Mesenchymal stem cell (in vitro differentiated cells and primary cell): ENCODE results near the gene FGFRL1.
A peak's percentile ranks its signal among the peaks of the same experiment; 100 is the strongest.

Experiments used
- DNase-seq: peaks from one replicate; pipeline ENCODE4 v3.0.0-alpha.2; 2013
- H2AFZ ChIP-seq: one replicate; pipeline ENCODE4 v1.6.1; 2013; ENCODE audit warnings: low read depth, mild to moderate bottlenecking, control low read depth, inconsistent platforms, low read length, moderate library complexity
- H2AK5ac ChIP-seq: 2 replicates; pipeline ENCODE4 v1.6.1; 2013; ENCODE audit warnings: low read length, moderate library complexity, mild to moderate bottlenecking, inconsistent platforms; ENCODE audit not compliant: severe bottlenecking
- H2BK120ac ChIP-seq: one replicate; pipeline ENCODE4 v1.6.1; 2013; ENCODE audit warnings: low read depth, mild to moderate bottlenecking, inconsistent platforms, low read length, moderate library complexity
- H2BK12ac ChIP-seq, 2 experiments: one replicate each; pipeline ENCODE4 v1.6.1; 2013; ENCODE audit warnings: inconsistent platforms in 2 of 2, low read length in 2 of 2, mild to moderate bottlenecking in 2 of 2, moderate library complexity in 2 of 2, control low read depth in 1 of 2
- H2BK15ac ChIP-seq: one replicate; pipeline ENCODE4 v1.6.1; 2013; ENCODE audit warnings: mild to moderate bottlenecking, low read depth, inconsistent platforms; ENCODE audit not compliant: poor library complexity, severe bottlenecking
- H2BK5ac ChIP-seq: 2 replicates; pipeline ENCODE4 v1.6.1; 2013; ENCODE audit warnings: low read depth, mild to moderate bottlenecking, low read length, control low read depth, inconsistent platforms; ENCODE audit not compliant: poor library complexity, severe bottlenecking
- H3K14ac ChIP-seq, 2 experiments: one replicate each; pipeline ENCODE4 v1.6.1; 2013; ENCODE audit warnings: inconsistent platforms in 2 of 2, low read length in 2 of 2, control low read depth in 1 of 2, mild to moderate bottlenecking in 1 of 2, moderate library complexity in 1 of 2
- H3K18ac ChIP-seq, 2 experiments: one replicate each; pipeline ENCODE4 v1.6.1; 2013; ENCODE audit warnings: inconsistent platforms in 2 of 2, low read length in 2 of 2, control low read depth in 1 of 2, low read depth in 1 of 2, mild to moderate bottlenecking in 1 of 2
- H3K23ac ChIP-seq, 2 experiments: one replicate each; pipeline ENCODE4 v1.6.1; 2013; ENCODE audit warnings: inconsistent platforms in 2 of 2, low read length in 2 of 2, mild to moderate bottlenecking in 2 of 2, moderate library complexity in 2 of 2, control low read depth in 1 of 2
- H3K27ac ChIP-seq: 2 replicates; pipeline ENCODE4 v1.5.1; 2013; ENCODE audit warnings: mild to moderate bottlenecking, moderate library complexity, low read length, control low read depth, inconsistent platforms; ENCODE audit not compliant: poor library complexity, severe bottlenecking
- H3K27me3 ChIP-seq, 2 experiments: 2 replicates each; pipeline versions ENCODE4 v1.6.1 to v1.7.0; 2013; ENCODE audit warnings: low read length in 2 of 2, mild to moderate bottlenecking in 2 of 2, moderate library complexity in 2 of 2, control low read depth in 1 of 2, inconsistent platforms in 1 of 2; ENCODE audit not compliant: control insufficient read depth in 1 of 2, insufficient read depth in 1 of 2
- H3K36me3 ChIP-seq, 2 experiments: 2 replicates each; pipeline versions ENCODE4 v1.6.1 to v1.7.0; 2013; ENCODE audit warnings: low read length in 2 of 2, control low read depth in 1 of 2, inconsistent platforms in 1 of 2, low read depth in 1 of 2, mild to moderate bottlenecking in 1 of 2; ENCODE audit not compliant: insufficient read depth in 2 of 2, control insufficient read depth in 1 of 2
- H3K4ac ChIP-seq, 2 experiments: one replicate each; pipeline ENCODE4 v1.6.1; 2013; ENCODE audit warnings: inconsistent platforms in 2 of 2, low read length in 2 of 2, mild to moderate bottlenecking in 2 of 2, moderate library complexity in 2 of 2, control low read depth in 1 of 2, low read depth in 1 of 2
- H3K4me1 ChIP-seq: 2 replicates; pipeline ENCODE4 v1.6.1; 2013; ENCODE audit warnings: low read depth, low read length, control low read depth; ENCODE audit not compliant: control insufficient read depth, insufficient read depth
- H3K4me2 ChIP-seq: 2 replicates; pipeline ENCODE4 v1.6.1; 2013; ENCODE audit warnings: low read length, mild to moderate bottlenecking, inconsistent platforms; ENCODE audit not compliant: poor library complexity, severe bottlenecking
- H3K4me3 ChIP-seq, 2 experiments: 2 replicates each; pipeline versions ENCODE4 v1.5.1 to v1.7.0; 2013; ENCODE audit warnings: low read length in 2 of 2, mild to moderate bottlenecking in 2 of 2, control low read depth in 1 of 2, low read depth in 1 of 2; ENCODE audit not compliant: insufficient read depth in 1 of 2
- H3K79me1 ChIP-seq: replicated peaks from 2 replicates; pipeline ENCODE4 v1.6.1; 2013; ENCODE audit warnings: mild to moderate bottlenecking, control low read depth, low read length, inconsistent platforms; ENCODE audit not compliant: poor library complexity, severe bottlenecking
- H3K9ac ChIP-seq: 2 replicates; pipeline ENCODE4 v1.7.0; 2013; ENCODE audit warnings: mild to moderate bottlenecking, low read length, moderate library complexity
- H3K9me3 ChIP-seq: 2 replicates; pipeline ENCODE4 v1.7.0; 2013; ENCODE audit warnings: mild to moderate bottlenecking, low read length; ENCODE audit not compliant: control insufficient read depth
- H4K8ac ChIP-seq: one replicate; pipeline ENCODE4 v1.6.1; 2013; ENCODE audit warnings: inconsistent platforms, mild to moderate bottlenecking, low read length, moderate library complexity
- H4K91ac ChIP-seq: one replicate; pipeline ENCODE4 v1.6.1; 2013; ENCODE audit warnings: mild to moderate bottlenecking, low read length, inconsistent platforms
- WGBS: methylation state at CpG from one replicate; pipeline ENCODE4 v1.1.7; 2013; ENCODE audit warnings: mixed read lengths; 5-methylcytosine and 5-hydroxymethylcytosine counted together

Gene FGFRL1

GRCh38 chr4:1049591-1049905 lies 38.1 kb downstream of the FGFRL1 start:
- Histone ChIP-seq H3K4me2 (no peak overlapping the region), H3K9me3 (no peaks in the 10 kb centered on the region), H3K18ac (no peak overlapping the region), H2BK12ac (peak overlapping the region in 1 of 2 experiments; percentile 35), H2BK15ac (no peak overlapping the region), H2AK5ac (no peak overlapping the region), H3K14ac (no peak overlapping the region), H3K36me3 (no peaks in the 10 kb centered on the region), H4K91ac (no peak overlapping the region), H2BK120ac (no peak overlapping the region), H3K79me1 (no peaks in the 10 kb centered on the region), H2BK5ac (no peak overlapping the region), H3K23ac (no peak overlapping the region), H3K4me3 (no peak overlapping the region), H3K27me3 (peaks cover 12 to 16% of the 10 kb centered on the region in 2 experiments), H3K4ac (no peak overlapping the region), H3K4me1 (peaks cover 35% of the 10 kb centered on the region), H4K8ac (no peak overlapping the region), H3K27ac (no peak overlapping the region), H3K9ac (no peak overlapping the region), H2AFZ (no peak overlapping the region)
- 90% methylated on average over 21 of the region's 21 CpGs for WGBS
- DNase-seq, result no peak

- H3K14ac ChIP-seq, result peak overlapping the region in 1 of 2 experiments; percentile 74
- peaks cover 12 to 21% of the 10 kb centered on the region in 2 experiments for H3K27me3 ChIP-seq
- H3K18ac ChIP-seq, result no peak overlapping the region
- H2BK12ac ChIP-seq, result no peak overlapping the region
- no peak overlapping the region for H2AK5ac ChIP-seq
- no peaks in the 10 kb centered on the region for H3K79me1 ChIP-seq
- no peaks in the 10 kb centered on the region for H3K36me3 ChIP-seq
- no peaks in the 10 kb centered on the region for H3K9me3 ChIP-seq
- no peak overlapping the region for H4K91ac ChIP-seq
- peak overlapping the region; percentile 30 for H3K4me2 ChIP-seq
- no peak overlapping the region for H3K9ac ChIP-seq
- no peak overlapping the region for H2BK15ac ChIP-seq
- H3K4me1 ChIP-seq, result peaks cover 25% of the 10 kb centered on the region
- no peak overlapping the region for H3K4me3 ChIP-seq
- H3K23ac ChIP-seq, result no peak overlapping the region
- no peak overlapping the region for H3K4ac ChIP-seq
- H4K8ac ChIP-seq, result no peak overlapping the region
- no peak overlapping the region for H3K27ac ChIP-seq
- no peak overlapping the region for H2BK5ac ChIP-seq
- 74% methylated on average over 40 of the region's 40 CpGs for WGBS
- DNase-seq, result no peak
- H2AFZ ChIP-seq, result no peak overlapping the region
- H2BK120ac ChIP-seq, result no peak overlapping the region
Observed at GRCh38 chr4:1050486-1051213, 39.2 kb downstream of the FGFRL1 start.

- Histone ChIP-seq H2BK12ac (no peak overlapping the region), H3K9ac (no peak overlapping the region), H3K9me3 (no peaks in the 10 kb centered on the region), H4K8ac (no peak overlapping the region), H4K91ac (no peak overlapping the region), H3K36me3 (no peaks in the 10 kb centered on the region), H3K14ac (no peak overlapping the region), H3K4me1 (peaks cover 23% of the 10 kb centered on the region), H3K18ac (no peak overlapping the region), H3K4ac (no peak overlapping the region), H3K4me3 (no peak overlapping the region), H2BK15ac (no peak overlapping the region), H3K23ac (no peak overlapping the region), H3K27ac (no peak overlapping the region), H2BK120ac (no peak overlapping the region), H3K79me1 (no peaks in the 10 kb centered on the region), H2BK5ac (no peak overlapping the region), H2AFZ (no peak overlapping the region), H3K4me2 (no peak overlapping the region), H2AK5ac (no peak overlapping the region), H3K27me3 (peaks cover 12 to 25% of the 10 kb centered on the region in 2 experiments)
- no peak for DNase-seq
- 86% methylated on average over 9 of the region's 9 CpGs for WGBS
Observed at GRCh38 chr4:1051472-1051871, 40.0 kb downstream of the FGFRL1 start.

GRCh38 chr4:1052231-1052671 lies 40.8 kb downstream of the FGFRL1 start:
- Histone ChIP-seq H3K79me1 (no peaks in the 10 kb centered on the region), H3K4me1 (peaks cover 19% of the 10 kb centered on the region), H3K27me3 (peaks cover 12 to 25% of the 10 kb centered on the region in 2 experiments), H3K23ac (no peak overlapping the region), H3K9me3 (no peaks in the 10 kb centered on the region), H2AFZ (no peak overlapping the region), H2BK12ac (no peak overlapping the region), H3K4me2 (no peak overlapping the region), H3K9ac (no peak overlapping the region), H2AK5ac (no peak overlapping the region), H2BK15ac (no peak overlapping the region), H2BK120ac (no peak overlapping the region), H3K36me3 (no peaks in the 10 kb centered on the region), H3K27ac (no peak overlapping the region), H2BK5ac (no peak overlapping the region), H3K14ac (peak overlapping the region in 1 of 2 experiments; percentile 44), H4K91ac (no peak overlapping the region), H4K8ac (no peak overlapping the region), H3K4ac (no peak overlapping the region), H3K18ac (no peak overlapping the region), H3K4me3 (no peak overlapping the region)
- no peak for DNase-seq
- WGBS, result 77% methylated on average over 15 of the region's 15 CpGs
